Tibial nerve (tissue), 4 donors: ENCODE results near the gene DUSP8. TPM values are rescaled to one million over a fixed set of nuclear protein-coding genes. Genes with fewer than 3 reads are reported as not detected.
"Not testable (repeated sequence)": the region's sequence is repeated elsewhere in the genome, so short reads cannot be mapped to it uniquely, and the experiment has no call there.

Source experiments
- DNase-seq, 2 donors: peaks; one replicate each; pipeline ENCODE4 v3.0.0-alpha.2; 2019; ENCODE audit warnings: low spot score in 2 of 2
- H3K27ac ChIP-seq, 4 donors: fragments of 200-600 bp; sonication (generic) in 3 of 4; one replicate each; pipeline ENCODE4 v1.5.1; 2017 to 2019; ENCODE audit warnings: mild to moderate bottlenecking in 1 of 4
- H3K27me3 ChIP-seq, 2 donors: fragments of 200-600 bp; sonication (generic) in 1 of 2; one replicate each; pipeline versions ENCODE4 v1.5.1 to v1.6.0; 2017 to 2019
- H3K36me3 ChIP-seq, 3 donors: fragments of 200-600 bp; sonication (generic); one replicate each; pipeline ENCODE4 v1.5.1; 2018 to 2019
- H3K4me1 ChIP-seq, 4 donors: fragments of 200-600 bp; sonication (generic) in 3 of 4; one replicate each; pipeline ENCODE4 v1.5.1; 2017 to 2019
- H3K4me3 ChIP-seq, 4 donors: fragments of 200-600 bp; sonication (generic) in 3 of 4; one replicate each; pipeline ENCODE4 v1.5.1; 2017 to 2019; ENCODE audit warnings: mild to moderate bottlenecking in 1 of 4, moderate library complexity in 1 of 4
- H3K9me3 ChIP-seq, 4 donors: fragments of 200-600 bp; sonication (generic) in 3 of 4; one replicate each; pipeline ENCODE4 v1.5.1; 2017 to 2019
- EP300 ChIP-seq, 2 donors: sonication (generic); formaldehyde crosslinking; IDR thresholded peaks; one replicate each; pipeline ENCODE4 v1.6.1; 2017; ENCODE audit warnings: antibody characterized with exemption in 2 of 2, mild to moderate bottlenecking in 1 of 2
- POLR2A ChIP-seq, 2 donors: fragments of 450-650 bp; IDR thresholded peaks; one replicate each; pipeline ENCODE4 v1.6.1; 2017; ENCODE audit warnings: antibody characterized with exemption in 2 of 2, mild to moderate bottlenecking in 2 of 2, moderate library complexity in 2 of 2
- WGBS, 2 donors: methylation state at CpG; one replicate each; pipeline ENCODE4 v1.1.5; 2018; 5-methylcytosine and 5-hydroxymethylcytosine counted together
- total RNA-seq, 4 donors: library from RNA; depleted of rRNA; stranded (reverse); fragments of >200 nt; gene quantifications; one replicate each; pipeline ENCODE4 v1.1.0, GENCODE V29; 2016
- TF ChIP-seq, protein P1 (sequence below), 5 experiments: fragments of 200-600 bp in 3 of 5; fragments of 450-650 bp in 2 of 5; sonication (generic) in 3 of 5; IDR thresholded peaks; one replicate each; pipeline ENCODE4 v1.5.1; 2016 to 2019; ENCODE audit warnings: antibody characterized with exemption in 5 of 5, mild to moderate bottlenecking in 3 of 5, moderate library complexity in 2 of 5

Gene DUSP8
- total RNA-seq, 4 donors from 2014 or later, result 1.9 to 10.8 (median 3.4) TPM

DNA sequence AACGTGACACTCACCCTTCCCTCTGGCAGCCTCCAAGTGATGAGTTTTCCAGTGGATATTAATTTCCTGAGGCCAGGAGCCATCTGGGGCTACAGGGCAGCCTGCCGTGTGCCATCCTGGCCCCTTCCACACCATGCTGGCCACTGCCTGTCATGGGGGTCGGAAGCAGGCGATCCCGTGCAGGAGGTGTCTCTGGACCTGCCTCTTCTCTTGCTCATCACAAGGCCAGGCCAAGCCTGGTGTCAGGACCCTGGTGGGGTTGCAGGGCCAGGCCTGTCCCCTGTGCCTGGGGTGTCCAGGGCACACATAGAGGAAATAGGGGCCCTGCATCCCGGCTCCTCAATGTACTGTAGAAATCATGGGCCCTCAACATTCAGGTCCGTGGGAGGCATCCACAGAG is 32.6 kb upstream of the DUSP8 start:
- Histone ChIP-seq H3K27me3 (peaks cover 0 to 10% of the 10 kb centered on the region in 2 donors), H3K27ac (no peak overlapping the region), H3K9me3 (no peaks in the 10 kb centered on the region), H3K4me3 (no peak overlapping the region), H3K4me1 (no peaks in the 10 kb centered on the region), H3K36me3 (no peaks in the 10 kb centered on the region)
- DNase-seq, result no peak
- TF ChIP-seq POLR2A (IDR thresholded peaks at IDR 0.05) (no peak), EP300 (IDR thresholded peaks at IDR 0.05) (no peak)
- TF ChIP-seq, protein P1, sequence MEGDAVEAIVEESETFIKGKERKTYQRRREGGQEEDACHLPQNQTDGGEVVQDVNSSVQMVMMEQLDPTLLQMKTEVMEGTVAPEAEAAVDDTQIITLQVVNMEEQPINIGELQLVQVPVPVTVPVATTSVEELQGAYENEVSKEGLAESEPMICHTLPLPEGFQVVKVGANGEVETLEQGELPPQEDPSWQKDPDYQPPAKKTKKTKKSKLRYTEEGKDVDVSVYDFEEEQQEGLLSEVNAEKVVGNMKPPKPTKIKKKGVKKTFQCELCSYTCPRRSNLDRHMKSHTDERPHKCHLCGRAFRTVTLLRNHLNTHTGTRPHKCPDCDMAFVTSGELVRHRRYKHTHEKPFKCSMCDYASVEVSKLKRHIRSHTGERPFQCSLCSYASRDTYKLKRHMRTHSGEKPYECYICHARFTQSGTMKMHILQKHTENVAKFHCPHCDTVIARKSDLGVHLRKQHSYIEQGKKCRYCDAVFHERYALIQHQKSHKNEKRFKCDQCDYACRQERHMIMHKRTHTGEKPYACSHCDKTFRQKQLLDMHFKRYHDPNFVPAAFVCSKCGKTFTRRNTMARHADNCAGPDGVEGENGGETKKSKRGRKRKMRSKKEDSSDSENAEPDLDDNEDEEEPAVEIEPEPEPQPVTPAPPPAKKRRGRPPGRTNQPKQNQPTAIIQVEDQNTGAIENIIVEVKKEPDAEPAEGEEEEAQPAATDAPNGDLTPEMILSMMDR (IDR thresholded peaks at IDR 0.05), result no peak
- WGBS, 2 donors, result 85 to 86% methylated on average over 5 to 6 of the region's 7 CpGs

- Histone ChIP-seq H3K9me3 (no peaks in the 10 kb centered on the region), H3K4me1 (no peaks in the 10 kb centered on the region), H3K27ac (no peak overlapping the region), H3K36me3 (no peaks in the 10 kb centered on the region), H3K4me3 (no peak overlapping the region), H3K27me3 (peaks cover 0 to 10% of the 10 kb centered on the region in 2 donors)
- WGBS, 2 donors, result 84 to 97% methylated on average over 6 to 10 of the region's 11 CpGs
- no peak for DNase-seq
- TF ChIP-seq POLR2A (IDR thresholded peaks at IDR 0.05) (no peak), EP300 (IDR thresholded peaks at IDR 0.05) (no peak)
- TF ChIP-seq, protein P1 (IDR thresholded peaks at IDR 0.05), result no peak
These were observed 32.1 kb upstream of the DUSP8 start for GRCh38 chr11:1604181-1604580.

DNA sequence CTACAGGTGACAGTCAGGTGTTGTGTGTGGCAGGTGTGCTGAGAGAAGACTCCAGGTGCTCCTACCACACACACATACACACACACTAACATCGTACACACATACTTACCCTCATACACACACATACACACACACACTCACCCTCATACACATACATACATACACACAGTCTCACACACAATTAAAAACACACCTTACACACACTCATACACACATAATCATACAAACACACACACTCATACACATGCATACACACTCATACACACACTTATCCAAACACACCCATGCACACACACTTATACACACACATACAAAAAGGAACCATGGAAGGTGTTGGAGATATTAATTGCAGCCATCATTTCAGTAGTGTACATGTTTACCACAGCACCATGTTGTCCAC is 31.6 kb upstream of the DUSP8 start:
- Histone ChIP-seq H3K4me1 (no peaks in the 10 kb centered on the region), H3K36me3 (no peaks in the 10 kb centered on the region), H3K9me3 (no peaks in the 10 kb centered on the region), H3K27ac (no peak overlapping the region), H3K27me3 (peaks cover 0 to 10% of the 10 kb centered on the region in 2 donors), H3K4me3 (no peak overlapping the region)
- no peak for DNase-seq
- TF ChIP-seq POLR2A (IDR thresholded peaks at IDR 0.05) (no peak), EP300 (IDR thresholded peaks at IDR 0.05) (no peak)
- TF ChIP-seq, protein P1 (IDR thresholded peaks at IDR 0.05), result no peak
- WGBS, 2 donors, result 73 to 87% methylated on average over 1 of the region's 1 CpG

- WGBS, 2 donors, result 64 to 69% methylated on average over 3 of the region's 3 CpGs
- DNase-seq, H3K4me1 ChIP-seq, H3K36me3 ChIP-seq, H3K4me3 ChIP-seq, H3K27ac ChIP-seq, H3K9me3 ChIP-seq: not testable (repeated sequence)
- peaks cover 0 to 18% of the 10 kb centered on the region in 2 donors for H3K27me3 ChIP-seq
These were observed 29.6 kb upstream of the DUSP8 start for GRCh38 chr11:1601663-1602062.

- 67 to 68% methylated on average over 5 of the region's 5 CpGs for WGBS, 2 donors
- no peak overlapping the region for H3K4me3 ChIP-seq
- no peaks in the 10 kb centered on the region for H3K4me1 ChIP-seq
- DNase-seq, result no peak
- H3K36me3 ChIP-seq, result no peaks in the 10 kb centered on the region
- H3K9me3 ChIP-seq, result no peaks in the 10 kb centered on the region
- no peak overlapping the region for H3K27ac ChIP-seq
- H3K27me3 ChIP-seq, result peaks cover 0 to 13% of the 10 kb centered on the region in 2 donors
- TF ChIP-seq POLR2A (IDR thresholded peaks at IDR 0.05), result no peak
- no peak for TF ChIP-seq EP300 (IDR thresholded peaks at IDR 0.05)
- TF ChIP-seq, protein P1 (IDR thresholded peaks at IDR 0.05), result no peak
These were observed 28.6 kb upstream of the DUSP8 start for GRCh38 chr11:1600626-1601025.

- TF ChIP-seq POLR2A (IDR thresholded peaks at IDR 0.05) (no peak), EP300 (IDR thresholded peaks at IDR 0.05) (no peak)
- TF ChIP-seq, protein P1 (IDR thresholded peaks at IDR 0.05), result no peak
- H3K27ac ChIP-seq, result no peak overlapping the region
- H3K9me3 ChIP-seq, result no peaks in the 10 kb centered on the region
- H3K36me3 ChIP-seq, result no peaks in the 10 kb centered on the region
- H3K4me3 ChIP-seq, result no peak overlapping the region
- DNase-seq, result no peak
- H3K4me1 ChIP-seq, result no peaks in the 10 kb centered on the region
- H3K27me3 ChIP-seq, result peaks cover 0 to 15% of the 10 kb centered on the region in 2 donors
- 59 to 68% methylated on average over 5 to 6 of the region's 6 CpGs for WGBS, 2 donors
These were observed 26.7 kb upstream of the DUSP8 start for GRCh38 chr11:1598816-1599215.

GRCh38 chr11:1598406-1598805 is 26.3 kb upstream of the DUSP8 start:
- WGBS, 2 donors, result 79 to 90% methylated on average over 3 of the region's 3 CpGs
- not testable (repeated sequence) for H3K4me1 ChIP-seq, H3K36me3 ChIP-seq, H3K9me3 ChIP-seq, DNase-seq, H3K27ac ChIP-seq, H3K4me3 ChIP-seq
- H3K27me3 ChIP-seq, result peaks cover 0 to 19% of the 10 kb centered on the region in 2 donors
